Thyroid gland (tissue), 4 donors: ENCODE results near the gene ANKHD1.

Experiments used
- POLR2A ChIP-seq, 2 donors: fragments of 450-650 bp; IDR thresholded peaks; one replicate each; pipeline ENCODE4 v1.6.1; 2017; ENCODE audit warnings: antibody characterized with exemption in 2 of 2, mild to moderate bottlenecking in 2 of 2, moderate library complexity in 1 of 2
- TF ChIP-seq, protein P1 (sequence below), 6 experiments: fragments of 200-600 bp in 3 of 6; fragments of 450-650 bp in 3 of 6; sonication (generic) in 3 of 6; IDR thresholded peaks; one replicate each; pipeline ENCODE4 v1.5.1; 2016 to 2019; ENCODE audit warnings: antibody characterized with exemption in 6 of 6, mild to moderate bottlenecking in 2 of 6, inconsistent platforms in 1 of 6, moderate library complexity in 1 of 6

DNA sequence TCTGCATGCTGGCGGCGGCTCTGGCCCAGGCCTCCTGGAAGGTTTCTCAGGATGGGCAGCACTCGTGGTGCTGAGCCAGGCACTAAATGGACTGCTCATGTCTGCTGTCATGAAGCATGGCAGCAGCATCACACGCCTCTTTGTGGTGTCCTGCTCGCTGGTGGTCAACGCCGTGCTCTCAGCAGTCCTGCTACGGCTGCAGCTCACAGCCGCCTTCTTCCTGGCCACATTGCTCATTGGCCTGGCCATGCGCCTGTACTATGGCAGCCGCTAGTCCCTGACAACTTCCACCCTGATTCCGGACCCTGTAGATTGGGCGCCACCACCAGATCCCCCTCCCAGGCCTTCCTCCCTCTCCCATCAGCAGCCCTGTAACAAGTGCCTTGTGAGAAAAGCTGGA lies 166.2 kb downstream of the ANKHD1 start:
- TF ChIP-seq, protein P1, sequence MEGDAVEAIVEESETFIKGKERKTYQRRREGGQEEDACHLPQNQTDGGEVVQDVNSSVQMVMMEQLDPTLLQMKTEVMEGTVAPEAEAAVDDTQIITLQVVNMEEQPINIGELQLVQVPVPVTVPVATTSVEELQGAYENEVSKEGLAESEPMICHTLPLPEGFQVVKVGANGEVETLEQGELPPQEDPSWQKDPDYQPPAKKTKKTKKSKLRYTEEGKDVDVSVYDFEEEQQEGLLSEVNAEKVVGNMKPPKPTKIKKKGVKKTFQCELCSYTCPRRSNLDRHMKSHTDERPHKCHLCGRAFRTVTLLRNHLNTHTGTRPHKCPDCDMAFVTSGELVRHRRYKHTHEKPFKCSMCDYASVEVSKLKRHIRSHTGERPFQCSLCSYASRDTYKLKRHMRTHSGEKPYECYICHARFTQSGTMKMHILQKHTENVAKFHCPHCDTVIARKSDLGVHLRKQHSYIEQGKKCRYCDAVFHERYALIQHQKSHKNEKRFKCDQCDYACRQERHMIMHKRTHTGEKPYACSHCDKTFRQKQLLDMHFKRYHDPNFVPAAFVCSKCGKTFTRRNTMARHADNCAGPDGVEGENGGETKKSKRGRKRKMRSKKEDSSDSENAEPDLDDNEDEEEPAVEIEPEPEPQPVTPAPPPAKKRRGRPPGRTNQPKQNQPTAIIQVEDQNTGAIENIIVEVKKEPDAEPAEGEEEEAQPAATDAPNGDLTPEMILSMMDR (IDR thresholded peaks at IDR 0.05), result no peak
- TF ChIP-seq POLR2A (IDR thresholded peaks at IDR 0.05), result no peak
